Upper lobe of left lung (tissue), 4 donors: ENCODE results near the gene TBC1D32.

Experiments used
- POLR2A ChIP-seq, 4 donors: fragments of 450-650 bp; IDR thresholded peaks; one replicate each; pipeline ENCODE4 v1.5.1; 2016 to 2017; ENCODE audit warnings: antibody characterized with exemption in 4 of 4, mild to moderate bottlenecking in 2 of 4
- TF ChIP-seq, protein P1 (sequence below), 6 experiments: fragments of 450-650 bp in 4 of 6; fragments of 200-600 bp in 2 of 6; sonication (generic) in 2 of 6; IDR thresholded peaks; one replicate each; pipeline ENCODE4 v1.5.1; 2016 to 2019; ENCODE audit warnings: antibody characterized with exemption in 6 of 6

GRCh38 chr6:121158438-121158837 is 175.8 kb downstream of the TBC1D32 start:
- TF ChIP-seq, protein P1, sequence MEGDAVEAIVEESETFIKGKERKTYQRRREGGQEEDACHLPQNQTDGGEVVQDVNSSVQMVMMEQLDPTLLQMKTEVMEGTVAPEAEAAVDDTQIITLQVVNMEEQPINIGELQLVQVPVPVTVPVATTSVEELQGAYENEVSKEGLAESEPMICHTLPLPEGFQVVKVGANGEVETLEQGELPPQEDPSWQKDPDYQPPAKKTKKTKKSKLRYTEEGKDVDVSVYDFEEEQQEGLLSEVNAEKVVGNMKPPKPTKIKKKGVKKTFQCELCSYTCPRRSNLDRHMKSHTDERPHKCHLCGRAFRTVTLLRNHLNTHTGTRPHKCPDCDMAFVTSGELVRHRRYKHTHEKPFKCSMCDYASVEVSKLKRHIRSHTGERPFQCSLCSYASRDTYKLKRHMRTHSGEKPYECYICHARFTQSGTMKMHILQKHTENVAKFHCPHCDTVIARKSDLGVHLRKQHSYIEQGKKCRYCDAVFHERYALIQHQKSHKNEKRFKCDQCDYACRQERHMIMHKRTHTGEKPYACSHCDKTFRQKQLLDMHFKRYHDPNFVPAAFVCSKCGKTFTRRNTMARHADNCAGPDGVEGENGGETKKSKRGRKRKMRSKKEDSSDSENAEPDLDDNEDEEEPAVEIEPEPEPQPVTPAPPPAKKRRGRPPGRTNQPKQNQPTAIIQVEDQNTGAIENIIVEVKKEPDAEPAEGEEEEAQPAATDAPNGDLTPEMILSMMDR (IDR thresholded peaks at IDR 0.05): no peak
- TF ChIP-seq POLR2A (IDR thresholded peaks at IDR 0.05): no peak
